HEK293 (cell line): ENCODE measurements around the gene CYREN.

Experiments used
- ZNF248 ChIP-seq: fragments of 450-650 bp; formaldehyde crosslinking; IDR thresholded peaks from 2 replicates; pipeline ENCODE4 v1.5.1; 2017; ENCODE audit warnings: missing biosample characterization, missing genetic modification characterization
- ZNF433 ChIP-seq: fragments of 450-650 bp; formaldehyde crosslinking; IDR thresholded peaks from 2 replicates; pipeline ENCODE4 v1.5.1; 2016; ENCODE audit warnings: missing biosample characterization, missing genetic modification characterization, low read depth
- ZNF549 ChIP-seq: fragments of 450-650 bp; IDR thresholded peaks from 2 replicates; pipeline ENCODE4 v1.5.1; 2018; ENCODE audit warnings: missing biosample characterization, missing genetic modification characterization, mild to moderate bottlenecking, inconsistent platforms, moderate library complexity
- ZNF747 ChIP-seq: fragments of 450-650 bp; formaldehyde crosslinking; IDR thresholded peaks from 2 replicates; pipeline ENCODE4 v1.5.1; 2016; ENCODE audit warnings: missing biosample characterization, missing genetic modification characterization
- TF ChIP-seq, protein P1 (sequence below): fragments of 450-650 bp; formaldehyde crosslinking; IDR thresholded peaks from 2 replicates; pipeline ENCODE4 v1.5.1; 2016; ENCODE audit warnings: missing biosample characterization, missing genetic modification characterization
- TF ChIP-seq, protein P2 (sequence below): fragments of 450-650 bp; formaldehyde crosslinking; IDR thresholded peaks from 2 replicates; pipeline ENCODE4 v1.5.1; 2016; ENCODE audit warnings: missing biosample characterization, missing genetic modification characterization, borderline replicate concordance
- TF ChIP-seq, protein P3 (sequence below): fragments of 450-650 bp; formaldehyde crosslinking; IDR thresholded peaks from 2 replicates; pipeline ENCODE4 v1.5.1; 2016; ENCODE audit warnings: missing biosample characterization, missing genetic modification characterization

DNA sequence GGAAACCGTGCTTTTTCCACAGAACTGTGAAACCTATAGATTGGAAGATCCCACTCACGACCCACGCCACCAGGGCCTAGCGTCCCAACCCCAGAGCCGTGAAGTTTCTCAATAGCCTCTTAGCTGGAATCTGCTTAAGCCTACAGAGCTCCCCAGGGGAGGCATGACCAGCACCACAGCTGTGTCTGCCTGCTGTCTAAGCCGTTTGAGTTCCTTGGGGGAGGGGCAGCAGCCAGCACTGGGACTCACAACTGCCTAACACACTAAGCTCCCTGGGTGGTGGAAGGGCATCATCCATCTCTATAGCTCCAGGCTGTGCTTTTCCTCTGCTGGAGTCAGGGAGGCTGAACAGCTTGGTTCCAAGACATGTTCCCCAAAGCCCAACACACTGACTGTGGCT lies 48.6 kb downstream of the CYREN start:
- no peak for TF ChIP-seq ZNF433 (tag by site-specific recombination)
- TF ChIP-seq ZNF549 (tag by site-specific recombination), result no peak
- TF ChIP-seq ZNF747 (tag by site-specific recombination), result no peak
- TF ChIP-seq ZNF248 (tag by site-specific recombination), result no peak
- TF ChIP-seq, protein P1, sequence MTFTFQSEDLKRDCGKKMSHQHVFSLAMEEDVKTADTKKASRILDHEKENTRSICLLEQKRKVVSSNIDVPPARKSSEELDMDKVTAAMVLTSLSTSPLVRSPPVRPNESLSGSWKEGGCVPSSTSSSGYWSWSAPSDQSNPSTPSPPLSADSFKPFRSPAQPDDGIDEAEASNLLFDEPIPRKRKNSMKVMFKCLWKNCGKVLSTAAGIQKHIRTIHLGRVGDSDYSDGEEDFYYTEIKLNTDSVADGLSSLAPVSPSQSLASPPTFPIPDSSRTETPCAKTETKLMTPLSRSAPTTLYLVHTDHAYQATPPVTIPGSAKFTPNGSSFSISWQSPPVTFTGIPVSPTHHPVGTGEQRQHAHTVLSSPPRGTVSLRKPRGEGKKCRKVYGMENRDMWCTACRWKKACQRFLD (tag by site-specific recombination), result no peak
- TF ChIP-seq, protein P2, sequence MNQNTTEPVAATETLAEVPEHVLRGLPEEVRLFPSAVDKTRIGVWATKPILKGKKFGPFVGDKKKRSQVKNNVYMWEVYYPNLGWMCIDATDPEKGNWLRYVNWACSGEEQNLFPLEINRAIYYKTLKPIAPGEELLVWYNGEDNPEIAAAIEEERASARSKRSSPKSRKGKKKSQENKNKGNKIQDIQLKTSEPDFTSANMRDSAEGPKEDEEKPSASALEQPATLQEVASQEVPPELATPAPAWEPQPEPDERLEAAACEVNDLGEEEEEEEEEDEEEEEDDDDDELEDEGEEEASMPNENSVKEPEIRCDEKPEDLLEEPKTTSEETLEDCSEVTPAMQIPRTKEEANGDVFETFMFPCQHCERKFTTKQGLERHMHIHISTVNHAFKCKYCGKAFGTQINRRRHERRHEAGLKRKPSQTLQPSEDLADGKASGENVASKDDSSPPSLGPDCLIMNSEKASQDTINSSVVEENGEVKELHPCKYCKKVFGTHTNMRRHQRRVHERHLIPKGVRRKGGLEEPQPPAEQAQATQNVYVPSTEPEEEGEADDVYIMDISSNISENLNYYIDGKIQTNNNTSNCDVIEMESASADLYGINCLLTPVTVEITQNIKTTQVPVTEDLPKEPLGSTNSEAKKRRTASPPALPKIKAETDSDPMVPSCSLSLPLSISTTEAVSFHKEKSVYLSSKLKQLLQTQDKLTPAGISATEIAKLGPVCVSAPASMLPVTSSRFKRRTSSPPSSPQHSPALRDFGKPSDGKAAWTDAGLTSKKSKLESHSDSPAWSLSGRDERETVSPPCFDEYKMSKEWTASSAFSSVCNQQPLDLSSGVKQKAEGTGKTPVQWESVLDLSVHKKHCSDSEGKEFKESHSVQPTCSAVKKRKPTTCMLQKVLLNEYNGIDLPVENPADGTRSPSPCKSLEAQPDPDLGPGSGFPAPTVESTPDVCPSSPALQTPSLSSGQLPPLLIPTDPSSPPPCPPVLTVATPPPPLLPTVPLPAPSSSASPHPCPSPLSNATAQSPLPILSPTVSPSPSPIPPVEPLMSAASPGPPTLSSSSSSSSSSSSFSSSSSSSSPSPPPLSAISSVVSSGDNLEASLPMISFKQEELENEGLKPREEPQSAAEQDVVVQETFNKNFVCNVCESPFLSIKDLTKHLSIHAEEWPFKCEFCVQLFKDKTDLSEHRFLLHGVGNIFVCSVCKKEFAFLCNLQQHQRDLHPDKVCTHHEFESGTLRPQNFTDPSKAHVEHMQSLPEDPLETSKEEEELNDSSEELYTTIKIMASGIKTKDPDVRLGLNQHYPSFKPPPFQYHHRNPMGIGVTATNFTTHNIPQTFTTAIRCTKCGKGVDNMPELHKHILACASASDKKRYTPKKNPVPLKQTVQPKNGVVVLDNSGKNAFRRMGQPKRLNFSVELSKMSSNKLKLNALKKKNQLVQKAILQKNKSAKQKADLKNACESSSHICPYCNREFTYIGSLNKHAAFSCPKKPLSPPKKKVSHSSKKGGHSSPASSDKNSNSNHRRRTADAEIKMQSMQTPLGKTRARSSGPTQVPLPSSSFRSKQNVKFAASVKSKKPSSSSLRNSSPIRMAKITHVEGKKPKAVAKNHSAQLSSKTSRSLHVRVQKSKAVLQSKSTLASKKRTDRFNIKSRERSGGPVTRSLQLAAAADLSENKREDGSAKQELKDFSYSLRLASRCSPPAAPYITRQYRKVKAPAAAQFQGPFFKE (tag by site-specific recombination), result no peak
- TF ChIP-seq, protein P3, sequence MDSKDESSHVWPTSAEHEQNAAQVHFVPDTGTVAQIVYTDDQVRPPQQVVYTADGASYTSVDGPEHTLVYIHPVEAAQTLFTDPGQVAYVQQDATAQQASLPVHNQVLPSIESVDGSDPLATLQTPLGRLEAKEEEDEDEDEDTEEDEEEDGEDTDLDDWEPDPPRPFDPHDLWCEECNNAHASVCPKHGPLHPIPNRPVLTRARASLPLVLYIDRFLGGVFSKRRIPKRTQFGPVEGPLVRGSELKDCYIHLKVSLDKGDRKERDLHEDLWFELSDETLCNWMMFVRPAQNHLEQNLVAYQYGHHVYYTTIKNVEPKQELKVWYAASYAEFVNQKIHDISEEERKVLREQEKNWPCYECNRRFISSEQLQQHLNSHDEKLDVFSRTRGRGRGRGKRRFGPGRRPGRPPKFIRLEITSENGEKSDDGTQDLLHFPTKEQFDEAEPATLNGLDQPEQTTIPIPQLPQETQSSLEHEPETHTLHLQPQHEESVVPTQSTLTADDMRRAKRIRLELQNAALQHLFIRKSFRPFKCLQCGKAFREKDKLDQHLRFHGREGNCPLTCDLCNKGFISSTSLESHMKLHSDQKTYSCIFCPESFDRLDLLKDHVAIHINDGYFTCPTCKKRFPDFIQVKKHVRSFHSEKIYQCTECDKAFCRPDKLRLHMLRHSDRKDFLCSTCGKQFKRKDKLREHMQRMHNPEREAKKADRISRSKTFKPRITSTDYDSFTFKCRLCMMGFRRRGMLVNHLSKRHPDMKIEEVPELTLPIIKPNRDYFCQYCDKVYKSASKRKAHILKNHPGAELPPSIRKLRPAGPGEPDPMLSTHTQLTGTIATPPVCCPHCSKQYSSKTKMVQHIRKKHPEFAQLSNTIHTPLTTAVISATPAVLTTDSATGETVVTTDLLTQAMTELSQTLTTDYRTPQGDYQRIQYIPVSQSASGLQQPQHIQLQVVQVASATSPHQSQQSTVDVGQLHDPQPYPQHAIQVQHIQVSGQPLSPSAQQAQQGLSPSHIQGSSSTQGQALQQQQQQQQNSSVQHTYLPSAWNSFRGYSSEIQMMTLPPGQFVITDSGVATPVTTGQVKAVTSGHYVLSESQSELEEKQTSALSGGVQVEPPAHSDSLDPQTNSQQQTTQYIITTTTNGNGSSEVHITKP (tag by site-specific recombination), result no peak
